ENCODE measurements around the gene FAP. TPM values are rescaled to one million over a fixed set of nuclear protein-coding genes. Genes with fewer than 3 reads are reported as not detected.
A peak's percentile ranks its signal among the peaks of the same experiment; 100 is the strongest.

The FAP gene
- 58.1 TPM for polyA plus RNA-seq (ENCODE audit: insufficient read length)

GRCh38 chr2:162243294-162243693 lies at the start of gene FAP:
Gene FAP (minus strand): TSS chr2:162243445. CDS start chr2:162243327, 118 bp downstream.
- peak; percentile 83 for DNase-seq (ENCODE audit: low read depth)

DNA sequence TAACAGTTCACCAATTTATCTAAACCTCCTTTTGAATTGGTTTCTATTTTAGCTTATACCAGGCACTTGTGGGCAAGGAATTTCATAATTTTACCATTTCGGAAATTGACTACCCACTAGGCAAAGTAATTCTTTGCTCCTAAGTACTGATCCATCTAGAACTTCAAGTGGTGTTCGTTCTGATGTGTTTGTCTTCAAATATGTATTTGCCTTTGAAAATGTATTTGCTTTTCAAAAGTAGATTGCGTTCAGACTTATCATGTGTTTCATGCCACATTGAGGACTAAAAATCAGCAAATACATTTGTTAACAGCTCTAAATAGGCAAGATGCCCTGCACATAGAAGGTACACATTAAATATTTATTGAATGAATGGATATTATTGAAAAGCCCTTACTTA lies 48.5 kb upstream of the FAP start:
- DNase-seq (ENCODE audit: low read depth) = no peak

DNA sequence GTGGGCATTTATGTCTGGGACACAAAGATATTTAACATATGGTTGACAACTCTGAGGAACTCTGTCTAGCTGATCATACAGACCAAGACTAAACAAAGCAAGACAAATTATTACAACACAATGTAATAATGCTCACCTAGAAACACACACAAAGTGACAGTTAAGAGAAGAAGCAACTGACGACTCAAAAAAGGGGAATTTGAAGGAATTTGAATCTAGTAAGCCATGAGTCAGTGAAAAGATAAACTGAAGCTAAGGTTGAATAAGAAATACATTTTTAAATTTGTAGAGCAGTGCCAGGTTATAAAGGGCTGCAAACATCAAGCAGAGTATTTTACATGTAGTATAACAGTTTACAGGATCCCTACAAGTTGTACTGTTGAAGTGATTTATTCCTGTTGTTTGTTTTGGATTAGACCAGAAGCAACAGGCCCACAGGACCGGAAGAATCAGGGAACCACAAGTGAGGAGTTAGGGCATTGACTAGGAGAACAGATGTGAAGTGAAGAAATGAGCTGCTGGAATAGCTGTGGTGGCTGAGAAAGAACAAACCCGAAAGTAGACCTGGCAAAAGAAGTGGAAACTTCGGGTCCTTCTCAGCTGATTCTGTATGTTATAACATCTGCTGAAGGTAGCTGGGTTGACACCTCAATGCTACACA lies 39.6 kb upstream of the FAP start:
- no peak for DNase-seq (ENCODE audit: low read depth)

- DNase-seq (ENCODE audit: low read depth) = no peak
Observed at GRCh38 chr2:162280654-162281053, 37.4 kb upstream of the FAP start.

DNA sequence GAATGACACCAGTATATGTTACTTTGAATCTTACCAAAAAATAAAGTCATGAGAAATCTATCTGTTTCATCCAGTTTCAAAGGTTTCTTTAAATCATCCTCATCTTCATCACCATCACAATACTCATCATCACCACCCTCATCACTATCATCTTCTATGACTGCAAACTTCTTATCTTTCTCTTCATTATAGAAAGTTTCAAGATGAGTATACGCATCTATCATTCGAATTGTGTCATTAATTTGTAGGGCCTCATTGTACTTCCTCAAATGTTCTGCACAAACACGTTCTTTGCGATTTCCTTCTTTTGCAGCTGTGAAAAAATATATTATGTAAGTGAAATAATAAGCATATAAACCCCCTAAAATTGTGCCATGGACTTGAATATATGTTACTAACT lies 34.1 kb upstream of the FAP start:
- DNase-seq (ENCODE audit: low read depth) = no peak

DNA sequence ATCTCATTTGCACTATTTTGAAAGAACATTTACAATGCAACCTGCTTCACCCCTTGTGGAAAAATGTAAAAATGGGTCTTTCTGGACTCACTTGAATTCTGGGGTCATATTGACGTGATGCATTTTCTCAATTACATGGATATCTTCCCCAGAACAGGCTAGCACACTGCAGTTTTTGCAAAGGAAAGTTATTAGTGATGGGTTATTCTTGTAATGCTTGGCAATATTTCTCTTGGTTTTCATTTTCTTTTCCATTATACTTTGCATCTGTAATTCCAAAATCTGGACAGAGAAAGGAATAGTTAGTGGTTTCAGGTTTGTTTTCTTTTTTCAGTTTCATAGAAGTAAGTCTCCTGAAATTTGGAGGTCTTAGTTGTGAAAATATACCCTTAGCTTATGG lies 24.8 kb upstream of the FAP start:
- DNase-seq (ENCODE audit: low read depth) = no peak

DNA sequence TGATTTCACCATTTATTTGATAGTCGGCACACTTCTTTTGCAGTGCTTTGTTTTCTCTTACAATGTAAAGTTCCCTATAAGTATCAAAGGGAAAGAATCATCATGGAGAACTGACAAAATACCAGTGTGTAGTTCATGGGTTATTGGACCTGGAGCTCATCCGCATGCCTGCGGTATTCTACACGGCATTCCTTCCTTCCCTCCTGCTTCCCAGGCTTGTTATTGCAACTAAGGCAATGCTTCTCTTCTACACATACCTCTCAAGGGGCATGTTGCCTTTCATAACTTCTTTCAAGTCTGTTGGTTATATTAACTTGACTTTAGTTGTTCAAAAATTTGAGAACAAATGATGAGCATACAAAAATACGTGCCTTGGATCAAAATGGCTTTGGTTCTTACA lies 24.3 kb upstream of the FAP start:
- DNase-seq (ENCODE audit: low read depth) = no peak

- DNase-seq (ENCODE audit: low read depth) = peak; percentile 86
Observed at GRCh38 chr2:162266460-162266760, 23.2 kb upstream of the FAP start.

DNA sequence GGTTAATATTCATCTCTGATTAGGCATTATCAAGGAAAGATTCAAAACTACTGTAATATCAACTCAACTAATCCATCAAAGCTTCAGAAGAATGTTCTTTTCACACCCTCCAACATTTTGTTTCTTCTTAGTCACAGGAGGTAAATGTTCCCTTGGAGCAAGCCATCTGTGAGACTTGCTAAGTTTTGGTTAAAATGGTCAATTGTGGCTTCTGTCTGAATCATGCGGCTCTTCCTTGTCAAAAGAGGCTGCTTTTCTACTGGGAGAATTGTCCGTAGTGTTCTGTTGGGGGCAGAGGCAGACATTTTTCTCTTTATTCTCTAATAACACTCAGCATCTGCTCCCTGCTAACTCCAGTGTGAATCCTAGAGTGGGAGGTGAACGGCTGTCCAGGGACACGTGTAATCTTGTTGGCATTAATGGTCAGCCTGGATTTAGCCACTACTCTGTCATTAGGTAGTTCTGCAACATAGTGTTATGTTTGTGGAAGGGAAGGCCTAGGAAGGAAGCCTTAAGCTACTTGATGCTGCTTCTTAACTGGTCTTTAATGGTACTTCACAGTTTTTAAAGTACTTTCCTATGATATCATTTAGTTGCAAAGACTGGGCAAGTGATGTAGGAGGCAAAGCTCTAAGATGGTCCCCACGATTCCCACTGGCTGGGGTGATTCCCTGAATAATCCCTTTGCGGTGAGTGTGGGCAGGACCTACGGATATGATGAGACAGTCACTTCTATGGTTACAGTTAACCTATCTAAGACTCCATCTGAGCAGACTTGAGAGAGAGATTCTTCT lies 22.6 kb upstream of the FAP start:
- no peak for DNase-seq (ENCODE audit: low read depth)

DNA sequence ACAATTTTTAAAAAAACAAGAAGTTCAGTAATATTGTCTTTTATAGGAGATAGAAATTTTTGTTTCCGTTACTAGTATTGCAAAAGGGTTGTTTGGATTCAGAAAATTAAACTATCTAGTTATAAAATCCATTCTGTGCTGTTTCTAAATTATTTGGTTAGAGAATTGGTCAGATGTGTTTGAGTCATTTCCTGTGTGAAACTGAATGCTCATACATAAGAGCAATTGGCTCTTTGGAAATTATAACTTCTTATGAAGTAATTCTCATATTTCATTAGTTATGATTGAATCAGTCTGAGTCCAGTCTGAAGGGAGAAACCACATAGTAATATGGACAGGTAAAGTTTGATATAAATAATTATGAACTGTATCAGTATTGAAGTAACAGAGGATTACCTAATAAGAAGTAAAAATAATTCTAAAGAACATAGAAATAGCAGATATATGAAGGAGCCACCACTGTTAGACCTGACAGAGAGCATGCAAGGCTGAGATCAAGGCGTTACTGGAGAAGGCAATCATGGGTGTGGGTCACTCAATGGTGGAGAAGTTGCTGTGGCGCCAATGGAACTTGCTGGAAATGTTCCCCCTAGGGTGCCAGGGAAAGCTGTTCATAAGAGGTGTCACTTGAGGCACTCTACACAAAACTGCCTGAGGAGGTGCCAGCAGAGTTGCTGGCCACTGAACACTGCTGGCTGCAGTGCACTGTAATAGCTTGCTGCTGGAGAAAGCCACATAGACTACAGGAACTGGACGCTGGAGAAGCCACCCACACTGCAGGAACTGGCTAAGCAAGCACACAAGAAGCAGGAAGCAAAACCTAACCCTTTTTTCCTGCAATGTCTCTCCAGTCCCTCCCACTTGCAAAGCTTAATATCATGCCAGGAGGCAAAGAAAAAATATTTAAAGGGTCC lies 18.0 kb upstream of the FAP start:
- no peak for DNase-seq (ENCODE audit: low read depth)

- DNase-seq (ENCODE audit: low read depth) = no peak
Observed at GRCh38 chr2:162258686-162259085, 15.4 kb upstream of the FAP start.

DNA sequence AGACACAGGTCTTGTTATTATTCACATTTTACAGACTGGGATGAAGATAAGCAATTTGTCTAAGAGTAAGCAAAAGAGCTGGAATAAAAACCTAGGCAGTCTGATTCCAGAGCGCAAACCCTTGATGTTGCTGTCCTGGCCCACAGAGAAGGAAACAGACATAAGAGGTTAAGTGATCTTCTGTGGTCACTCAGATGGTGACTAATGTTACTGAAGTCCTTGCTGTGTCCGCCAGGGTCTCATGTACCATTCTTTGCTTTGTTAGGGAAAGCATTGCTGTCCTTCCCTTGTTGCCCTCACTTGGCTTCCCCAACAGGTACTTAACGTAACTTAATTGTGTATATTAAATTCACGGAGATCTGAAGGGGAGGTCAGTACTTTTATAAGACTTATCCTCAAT lies 14.9 kb upstream of the FAP start:
- no peak for DNase-seq (ENCODE audit: low read depth)

DNA sequence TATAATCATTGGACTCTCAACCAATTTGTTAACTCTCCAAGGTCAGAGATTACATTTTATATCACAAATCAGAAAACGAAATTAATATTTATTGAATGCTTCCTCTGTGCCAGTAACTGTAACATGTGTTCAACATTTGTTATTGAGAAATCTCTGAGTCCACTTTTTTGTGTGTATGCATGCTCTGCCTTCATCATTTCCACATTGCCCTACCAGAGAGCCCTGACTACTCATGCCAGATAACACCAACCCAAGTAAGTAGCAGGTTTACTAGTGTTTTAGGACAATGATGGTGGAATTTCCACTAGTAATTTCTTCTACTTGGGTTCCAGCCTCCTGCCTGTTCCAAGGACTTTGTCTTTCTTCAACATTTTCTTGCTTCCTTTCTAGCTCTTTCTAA lies 14.2 kb upstream of the FAP start:
- DNase-seq (ENCODE audit: low read depth) = no peak

DNA sequence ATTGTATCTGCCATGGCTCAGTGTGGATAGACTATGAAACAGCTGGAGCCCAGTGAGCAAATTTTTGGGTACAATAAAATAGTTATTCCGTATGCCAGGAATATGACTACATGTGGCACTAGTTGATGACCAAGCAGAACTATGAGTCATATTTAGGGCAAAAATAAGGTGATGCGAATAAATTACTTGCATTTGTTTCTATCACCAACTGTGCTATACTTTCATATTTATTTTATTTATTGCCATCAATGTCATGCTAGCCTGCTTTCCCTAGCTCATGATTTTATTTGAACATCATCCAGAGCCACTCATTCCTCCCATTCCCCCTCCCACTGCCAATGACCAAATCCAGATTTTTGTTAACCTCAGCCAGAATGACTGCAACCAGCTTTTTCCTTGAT lies 13.3 kb upstream of the FAP start:
- DNase-seq (ENCODE audit: low read depth) = no peak

DNA sequence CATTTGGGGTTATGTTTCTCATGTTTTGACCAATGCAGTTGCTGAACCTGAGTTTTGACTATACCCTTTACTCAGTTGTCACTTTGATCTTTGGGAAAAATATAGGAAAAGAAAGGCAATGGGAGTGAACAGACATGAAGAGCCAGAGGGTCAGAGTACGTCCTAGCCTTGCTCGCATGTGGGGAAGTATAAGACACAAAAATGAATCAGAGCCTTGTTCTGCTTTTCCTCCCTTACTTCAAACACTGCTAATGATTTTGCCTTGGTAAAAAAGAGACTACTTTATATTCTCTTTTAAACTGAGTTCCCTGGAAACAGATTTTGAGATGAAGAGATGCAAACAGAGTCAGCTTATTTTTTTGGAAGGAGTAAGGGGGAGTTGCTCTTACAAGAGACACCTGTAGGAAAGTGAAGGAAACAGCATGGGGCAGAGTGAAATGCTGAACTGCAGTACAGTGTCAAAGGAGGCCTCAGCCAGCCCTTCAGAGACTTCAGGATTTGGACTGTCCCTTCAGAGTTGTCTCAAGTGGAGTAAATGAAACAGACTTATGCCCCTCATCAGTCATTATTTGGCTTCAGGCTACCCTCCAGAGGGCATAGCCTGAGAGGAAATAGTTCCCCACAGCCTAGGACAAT lies 11.1 kb upstream of the FAP start:
- DNase-seq (ENCODE audit: low read depth) = no peak

- no peak for DNase-seq (ENCODE audit: low read depth)
Observed at GRCh38 chr2:162253435-162253834, 10.2 kb upstream of the FAP start.

GRCh38 chr2:162252153-162252552 lies 8.9 kb upstream of the FAP start:
- no peak for DNase-seq (ENCODE audit: low read depth)

DNA sequence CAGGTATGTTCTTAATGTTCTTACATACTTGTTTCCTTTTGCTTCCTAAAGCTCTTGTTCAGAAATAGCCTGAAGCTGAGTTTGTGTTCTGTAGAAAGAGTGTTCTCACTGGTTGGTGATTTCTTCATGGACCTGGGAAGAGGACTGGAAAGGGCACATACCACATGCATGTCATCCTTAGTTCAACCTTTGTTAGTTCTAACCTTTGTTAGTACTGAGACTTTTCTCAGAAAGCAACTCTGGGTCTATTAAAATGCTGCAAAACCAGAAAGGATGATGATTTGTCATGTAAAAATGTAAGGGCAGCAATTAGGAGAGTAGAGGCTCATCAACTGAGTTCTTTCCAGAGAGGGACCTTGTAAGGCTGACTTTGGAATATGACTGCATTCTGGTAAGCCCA lies 2.5 kb upstream of the FAP start:
- DNase-seq (ENCODE audit: low read depth) = no peak

- DNase-seq (ENCODE audit: low read depth) = no peak
Observed at GRCh38 chr2:162245061-162245460, 1.8 kb upstream of the FAP start.

DNA sequence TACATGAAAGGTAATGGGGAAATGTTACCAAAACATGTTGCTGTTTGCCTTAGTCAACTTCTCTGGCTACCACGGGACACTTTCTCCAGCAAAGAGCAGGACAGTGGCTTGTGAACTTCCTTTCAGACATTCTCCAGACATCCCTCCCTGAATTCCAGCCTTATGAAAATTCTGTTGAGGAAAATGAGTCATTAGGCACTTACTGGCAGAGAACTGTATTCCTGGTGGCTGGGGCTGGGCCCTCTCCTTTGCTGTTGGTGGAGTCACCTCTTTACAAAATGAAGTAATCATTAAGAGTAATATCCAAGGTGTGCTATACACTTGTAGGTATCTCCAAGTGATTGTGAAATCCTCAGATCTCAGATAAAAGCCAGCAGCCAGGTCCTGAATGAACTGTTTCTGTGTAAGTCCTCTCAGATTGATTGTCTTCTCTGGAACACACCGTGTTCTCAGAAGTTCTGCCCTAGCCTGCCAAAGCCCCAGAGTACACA lies 1.3 kb upstream of the FAP start:
- DNase-seq (ENCODE audit: low read depth) = no peak

DNA sequence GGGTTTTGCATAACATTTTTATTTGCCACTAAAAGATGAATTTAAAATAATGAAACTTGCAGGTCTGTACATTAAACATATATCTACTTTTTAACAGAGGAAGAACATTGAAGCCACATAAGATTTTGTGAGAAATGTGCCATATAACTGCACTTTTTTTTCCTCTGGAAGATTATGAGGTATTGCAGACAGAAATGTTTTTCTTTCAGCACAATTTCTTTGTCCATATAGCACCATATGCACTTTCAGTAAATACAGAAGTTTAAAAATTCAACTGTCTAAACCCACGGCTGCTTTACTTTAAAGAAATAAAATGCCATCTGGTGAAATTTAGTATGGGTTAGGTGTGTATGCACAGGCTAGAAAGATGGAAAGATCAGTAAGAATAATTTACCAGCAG lies 470 bp upstream of the FAP start:
- DNase-seq (ENCODE audit: low read depth) = no peak
